Activated CD8-positive, alpha-beta T cell treated with anti-CD3 and anti-CD28 coated beads for 36 hours (primary cell): ENCODE measurements around the gene CDH22. TPM values are rescaled to one million over a fixed set of nuclear protein-coding genes. Genes with fewer than 3 reads are reported as not detected.

Experiments used
- ATAC-seq: fragments of 200-7000 bp; cut with Tn5 transposase; one replicate; pipeline ENCODE4 v1.10.0; 2021; ENCODE audit warnings: mild to moderate bottlenecking, moderate library complexity
- CTCF ChIA-PET: fragments of 350-600 bp; sonication (Branson Sonifier 250); formaldehyde crosslinking; loops from one replicate; lab custom pipeline; 2021; ENCODE audit warnings: antibody characterized with exemption; lab: Charles Lee
- POLR2A ChIA-PET: fragments of 350-600 bp; sonication (Branson Sonifier 250); formaldehyde crosslinking; loops from one replicate; lab custom pipeline; 2021; ENCODE audit warnings: antibody characterized with exemption; lab: Charles Lee
- DNase-seq: peaks from one replicate; pipeline ENCODE4 v3.0.0-alpha.2; 2020
- H3K27ac Mint-ChIP-seq: one replicate; pipeline ENCODE4 v1.8.0; 2021; ENCODE audit warnings: mild to moderate bottlenecking, mixed read lengths
- H3K27me3 Mint-ChIP-seq: one replicate; pipeline ENCODE4 v1.8.0; 2021; ENCODE audit warnings: mixed read lengths
- H3K36me3 Mint-ChIP-seq: one replicate; pipeline ENCODE4 v1.8.0; 2021; ENCODE audit warnings: low read depth, mixed read lengths
- H3K4me1 Mint-ChIP-seq: one replicate; pipeline ENCODE4 v1.8.0; 2021; ENCODE audit warnings: low read depth, mixed read lengths
- H3K4me3 Mint-ChIP-seq: one replicate; pipeline ENCODE4 v1.8.0; 2021; ENCODE audit warnings: mild to moderate bottlenecking, moderate library complexity, mixed read lengths
- H3K9me3 Mint-ChIP-seq: one replicate; pipeline ENCODE4 v1.8.0; 2021; ENCODE audit warnings: mixed read lengths
- intact Hi-C: fragments of 100-400 bp; cut with micrococcal nuclease; formaldehyde crosslinking; loops from one replicate; pipeline ENCODE4 v1.10.0; 2022
- total RNA-seq, 2 experiments: library from RNA; stranded (reverse); gene quantifications; one replicate each; pipeline ENCODE4 v1.2.3, GENCODE V29; 2021
- TF ChIP-seq, protein P1 (sequence below): fragments of 200-600 bp; IDR thresholded peaks from one replicate; pipeline ENCODE4 v1.8.0; 2022; ENCODE audit warnings: antibody characterized with exemption, mild to moderate bottlenecking

The CDH22 gene
- total RNA-seq, 2 experiments from 2014 or later: not detected

DNA sequence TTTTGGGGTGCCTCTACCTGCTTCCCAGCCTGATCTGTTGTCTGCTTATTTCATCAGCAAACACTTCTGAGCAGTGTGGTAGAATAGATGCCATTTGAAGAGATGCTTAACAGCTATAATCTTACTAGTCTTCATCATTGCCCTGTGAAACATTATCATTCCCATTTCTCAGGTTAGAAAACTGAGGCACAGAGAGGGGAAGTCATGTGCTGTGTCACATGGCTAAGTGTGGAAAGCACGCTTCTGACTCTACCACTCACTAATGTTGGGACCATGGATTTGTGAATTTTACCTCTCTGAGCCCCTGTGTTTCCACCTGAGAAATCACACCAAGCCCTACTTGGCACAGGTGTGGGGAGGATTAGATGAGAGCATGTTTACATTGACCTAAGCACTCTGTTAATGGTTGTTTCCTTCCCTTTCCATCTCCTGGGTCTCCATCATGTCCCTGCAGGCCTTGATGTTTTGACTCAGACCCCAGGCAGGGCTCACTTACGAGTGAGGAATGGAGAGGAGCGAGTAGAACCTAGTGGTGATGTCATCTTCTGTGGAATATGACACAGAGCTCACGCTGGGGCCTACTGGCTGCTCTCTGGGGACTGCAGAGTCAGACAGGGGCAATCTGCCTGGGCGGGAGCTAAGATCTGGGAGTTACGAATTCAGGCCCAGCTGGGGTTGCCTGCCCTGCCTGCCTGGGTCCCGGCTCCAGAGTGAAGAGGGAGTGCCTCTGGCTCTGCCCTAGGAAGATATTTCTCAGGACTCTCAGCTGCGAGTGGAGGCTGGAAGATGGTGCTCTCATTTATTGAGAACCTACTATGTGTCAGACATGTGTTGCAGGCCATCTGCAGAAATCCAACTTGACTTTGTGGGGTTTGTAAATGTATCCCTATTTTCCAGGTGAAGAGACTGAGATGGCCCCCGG lies 64.3 kb downstream of the CDH22 start:
- Mint-ChIP-seq H3K4me1 (peaks cover 3% of the 10 kb centered on the region), H3K4me3 (no peak overlapping the region), H3K27me3 (peaks cover 38% of the 10 kb centered on the region), H3K36me3 (no peaks in the 10 kb centered on the region), H3K9me3 (no peaks in the 10 kb centered on the region), H3K27ac (no peak overlapping the region)
- ChIA-PET POLR2A (interaction anchor here (0.7 kb wide), 1 partner anchor 12 kb away, joined by 3 read pairs; no protein-coding TSS in a partner anchor), CTCF (no interaction called here)
- DNase-seq (no peak), ATAC-seq (no peak)
- TF ChIP-seq, protein P1, sequence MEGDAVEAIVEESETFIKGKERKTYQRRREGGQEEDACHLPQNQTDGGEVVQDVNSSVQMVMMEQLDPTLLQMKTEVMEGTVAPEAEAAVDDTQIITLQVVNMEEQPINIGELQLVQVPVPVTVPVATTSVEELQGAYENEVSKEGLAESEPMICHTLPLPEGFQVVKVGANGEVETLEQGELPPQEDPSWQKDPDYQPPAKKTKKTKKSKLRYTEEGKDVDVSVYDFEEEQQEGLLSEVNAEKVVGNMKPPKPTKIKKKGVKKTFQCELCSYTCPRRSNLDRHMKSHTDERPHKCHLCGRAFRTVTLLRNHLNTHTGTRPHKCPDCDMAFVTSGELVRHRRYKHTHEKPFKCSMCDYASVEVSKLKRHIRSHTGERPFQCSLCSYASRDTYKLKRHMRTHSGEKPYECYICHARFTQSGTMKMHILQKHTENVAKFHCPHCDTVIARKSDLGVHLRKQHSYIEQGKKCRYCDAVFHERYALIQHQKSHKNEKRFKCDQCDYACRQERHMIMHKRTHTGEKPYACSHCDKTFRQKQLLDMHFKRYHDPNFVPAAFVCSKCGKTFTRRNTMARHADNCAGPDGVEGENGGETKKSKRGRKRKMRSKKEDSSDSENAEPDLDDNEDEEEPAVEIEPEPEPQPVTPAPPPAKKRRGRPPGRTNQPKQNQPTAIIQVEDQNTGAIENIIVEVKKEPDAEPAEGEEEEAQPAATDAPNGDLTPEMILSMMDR: no peak
- intact Hi-C loops: no loop called here

DNA sequence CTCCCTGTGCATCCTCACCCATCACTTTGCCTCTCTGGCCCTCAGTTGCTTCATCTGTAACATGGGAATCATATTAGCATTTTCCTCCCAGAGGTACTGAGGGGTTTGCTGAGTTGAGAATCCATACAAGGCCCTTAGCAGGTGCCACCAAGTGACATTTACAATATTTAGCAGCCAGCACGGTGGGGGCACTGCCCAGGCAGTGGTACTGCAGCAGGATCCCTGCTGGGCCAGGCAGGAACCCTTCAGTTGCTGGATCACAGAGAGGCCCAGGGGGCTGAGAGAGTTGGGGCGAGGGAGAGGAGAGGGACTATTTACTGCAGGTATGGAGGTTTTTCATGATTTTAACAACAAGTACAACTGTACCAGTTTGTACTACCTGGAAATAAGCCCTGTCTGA lies 65.9 kb downstream of the CDH22 start:
- no peak for DNase-seq

DNA sequence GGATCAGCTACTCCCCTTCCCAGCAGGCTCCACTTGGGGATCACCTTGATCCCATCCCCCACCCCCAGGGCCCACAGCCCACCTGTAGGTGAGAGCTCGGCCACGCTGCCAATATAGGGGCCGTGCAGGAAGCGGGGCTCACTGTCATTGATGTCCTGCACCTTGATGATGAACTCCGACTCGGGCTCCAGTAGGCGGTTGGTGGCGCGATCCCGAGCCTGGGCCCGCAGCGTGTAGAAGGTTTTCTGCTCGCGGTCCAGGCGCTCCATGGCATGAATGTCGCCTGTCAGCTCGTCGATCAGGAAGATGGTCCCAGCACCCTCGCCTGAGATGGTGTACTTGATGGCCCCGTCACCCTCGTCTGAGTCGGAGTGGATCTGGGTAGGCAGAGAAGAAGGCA lies 67.4 kb downstream of the CDH22 start:
- no peak overlapping the region for H3K27ac Mint-ChIP-seq
- TF ChIP-seq, protein P1: no peak
- H3K4me3 Mint-ChIP-seq: no peak overlapping the region
- H3K36me3 Mint-ChIP-seq: no peaks in the 10 kb centered on the region
- intact Hi-C loops: no loop called here
- CTCF ChIA-PET: no interaction called here
- no peaks in the 10 kb centered on the region for H3K9me3 Mint-ChIP-seq
- POLR2A ChIA-PET: no interaction called here
- ATAC-seq (no peak), DNase-seq (no peak)
- H3K27me3 Mint-ChIP-seq: peaks cover 18% of the 10 kb centered on the region
- no peaks in the 10 kb centered on the region for H3K4me1 Mint-ChIP-seq

More for the DNA sequence above, 65.9 kb downstream of the CDH22 start:
- H3K36me3 Mint-ChIP-seq: no peaks in the 10 kb centered on the region
- H3K27me3 Mint-ChIP-seq: peaks cover 29% of the 10 kb centered on the region
- no peaks in the 10 kb centered on the region for H3K9me3 Mint-ChIP-seq
- intact Hi-C loops: no loop called here
- no peak for ATAC-seq
- no peak overlapping the region for H3K27ac Mint-ChIP-seq
- ChIA-PET CTCF (no interaction called here), POLR2A (no interaction called here)
- H3K4me3 Mint-ChIP-seq: no peak overlapping the region
- peaks cover 3% of the 10 kb centered on the region for H3K4me1 Mint-ChIP-seq
- TF ChIP-seq, protein P1: no peak

DNA sequence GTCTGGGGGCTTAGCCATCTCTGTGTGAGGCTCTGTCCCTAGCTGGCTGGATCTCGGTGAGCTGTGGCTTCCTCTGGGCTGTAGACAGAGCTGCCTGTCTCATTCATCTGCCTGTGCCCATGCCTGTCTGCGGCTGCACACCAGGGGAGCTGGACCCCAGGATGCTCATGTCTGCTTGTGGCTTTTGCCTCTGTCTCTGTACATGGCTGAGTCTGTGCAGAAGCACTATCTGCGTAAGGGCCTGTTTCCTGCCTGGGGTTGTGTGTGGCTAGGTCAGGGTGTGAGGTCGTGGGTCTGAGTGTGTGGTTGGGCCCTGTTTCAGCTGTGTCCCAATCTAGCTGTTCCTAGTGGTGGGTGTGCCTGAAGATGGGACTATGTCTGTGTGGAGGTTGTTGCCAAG lies 68.2 kb downstream of the CDH22 start:
- CTCF ChIA-PET: no interaction called here
- Mint-ChIP-seq H3K4me3 (no peak overlapping the region), H3K27ac (no peak overlapping the region), H3K9me3 (no peaks in the 10 kb centered on the region), H3K27me3 (peaks cover 16% of the 10 kb centered on the region), H3K36me3 (no peaks in the 10 kb centered on the region), H3K4me1 (no peaks in the 10 kb centered on the region)
- POLR2A ChIA-PET: no interaction called here
- TF ChIP-seq, protein P1: no peak
- intact Hi-C loops: no loop called here
- DNase-seq: no peak
- ATAC-seq: no peak

- H3K4me3 Mint-ChIP-seq: no peak overlapping the region
- H3K4me1 Mint-ChIP-seq: no peaks in the 10 kb centered on the region
- TF ChIP-seq, protein P1: no peak
- peaks cover 11% of the 10 kb centered on the region for H3K27me3 Mint-ChIP-seq
- H3K27ac Mint-ChIP-seq: no peak overlapping the region
- CTCF ChIA-PET: no interaction called here
- intact Hi-C loops: no loop called here
- ATAC-seq (no peak), DNase-seq (no peak)
- POLR2A ChIA-PET: no interaction called here
- no peaks in the 10 kb centered on the region for H3K9me3 Mint-ChIP-seq
- H3K36me3 Mint-ChIP-seq: no peaks in the 10 kb centered on the region
Observed at GRCh38 chr20:46237736-46238135, 70.6 kb downstream of the CDH22 start.
